Panc1 (cell line): ENCODE measurements around the gene AP5Z1. TPM values are rescaled to one million over a fixed set of nuclear protein-coding genes. Genes with fewer than 3 reads are reported as not detected.

Experiments used
- ATAC-seq: fragments of 200-7000 bp; cut with Tn5 transposase; 2 replicates; pipeline ENCODE4 v1.9.1; 2020; ENCODE audit warnings: mild to moderate bottlenecking, moderate library complexity
- BruUV-seq: library from RNA; stranded (reverse); fragments of 400-500 nt; replicated peaks from 2 replicates; lab custom pipeline; 2021; lab: Mats Ljungman, UMichigan
- CTCF ChIA-PET: fragments of 300-600 bp; sonication (Branson Sonifier 250); formaldehyde crosslinking; loops from one replicate; lab custom pipeline; 2022; ENCODE audit warnings: antibody characterized with exemption; lab: Charles Lee
- POLR2A ChIA-PET: fragments of 300-600 bp; sonication (Branson Sonifier 250); formaldehyde crosslinking; loops from one replicate; lab custom pipeline; 2022; ENCODE audit warnings: antibody characterized with exemption; lab: Charles Lee
- DNase-seq: peaks from one replicate; pipeline ENCODE4 v3.0.0-alpha.2; 2010; ENCODE audit warnings: low read depth, low spot score
- H3K27ac ChIP-seq: 2 replicates; pipeline ENCODE4 v1.5.1; 2011; ENCODE audit warnings: mild to moderate bottlenecking, low read length, inconsistent platforms
- H3K27me3 ChIP-seq: fragments of 200-500 bp; sonication (Bioruptor generic); 2 replicates; pipeline ENCODE4 v1.6.0; 2014; ENCODE audit warnings: low read length, inconsistent platforms; ENCODE audit not compliant: control insufficient read depth, insufficient read depth
- H3K36me3 ChIP-seq: fragments of 200-500 bp; sonication (Bioruptor generic); 2 replicates; pipeline ENCODE4 v1.5.1; 2014; ENCODE audit warnings: inconsistent platforms, mild to moderate bottlenecking, low read length, moderate library complexity; ENCODE audit not compliant: control insufficient read depth, insufficient read depth
- H3K4me1 ChIP-seq: 2 replicates; pipeline ENCODE4 v1.5.1; 2011; ENCODE audit warnings: inconsistent platforms, mild to moderate bottlenecking, low read length, moderate library complexity; ENCODE audit not compliant: control insufficient read depth, insufficient read depth
- H3K4me3 ChIP-seq, 2 experiments: 2 replicates each; pipeline ENCODE4 v1.5.1; 2011 to 2012; ENCODE audit warnings: low read depth in 2 of 2, low read length in 2 of 2, mild to moderate bottlenecking in 2 of 2, inconsistent platforms in 1 of 2, moderate library complexity in 1 of 2
- H3K9me3 ChIP-seq: fragments of 200-500 bp; sonication (Bioruptor generic); 2 replicates; pipeline ENCODE4 v1.5.1; 2014; ENCODE audit warnings: low read depth, mild to moderate bottlenecking, inconsistent platforms, low read length, moderate library complexity; ENCODE audit not compliant: control insufficient read depth, insufficient read depth
- CTCF ChIP-seq: fragments of 450-650 bp; IDR thresholded peaks from 2 replicates; pipeline ENCODE4 v1.5.1; 2017; ENCODE audit warnings: mild to moderate bottlenecking
- POLR2AphosphoS5 ChIP-seq: IDR thresholded peaks from 2 replicates; pipeline ENCODE4 v1.6.1; 2012; ENCODE audit warnings: mild to moderate bottlenecking, low read depth, low read length, moderate library complexity
- REST ChIP-seq, 2 experiments: IDR thresholded peaks; 2 replicates each; pipeline ENCODE4 v1.6.1; 2011 to 2012; ENCODE audit warnings: low read depth in 2 of 2, control low read depth in 1 of 2, low read length in 1 of 2, mild to moderate bottlenecking in 1 of 2, moderate library complexity in 1 of 2; ENCODE audit not compliant: insufficient read depth in 1 of 2
- SIN3A ChIP-seq: IDR thresholded peaks from 2 replicates; pipeline ENCODE4 v1.6.1; 2012; ENCODE audit warnings: low read depth, mild to moderate bottlenecking, low read length, moderate library complexity, borderline replicate concordance; ENCODE audit not compliant: insufficient read depth
- TCF7L2 ChIP-seq: IDR thresholded peaks from 2 replicates; pipeline ENCODE4 v1.6.1; 2011; ENCODE audit warnings: mild to moderate bottlenecking, low read depth, low read length, inconsistent platforms
- in situ Hi-C: cut with HindIII; loops from 2 replicates; pipeline ENCODE4 v1.10.0; 2016; ENCODE audit warnings: low sequenced_read_pairs, low pct_unique_long_range_greater_than_20kb
- intact Hi-C: fragments of 100-400 bp; cut with micrococcal nuclease; formaldehyde crosslinking; loops from one replicate; pipeline ENCODE4 v1.10.0; 2022; ENCODE audit not compliant: unreplicated experiment
- total RNA-seq: library from RNA; stranded (reverse); gene quantifications from one replicate; pipeline ENCODE4 v1.2.1, GENCODE V29; 2021; ENCODE audit not compliant: unreplicated experiment

The AP5Z1 gene
- total RNA-seq, 1 experiment from 2014 or later = 100.0 TPM

GRCh38 chr7:4762121-4763055 lies 13.0 kb upstream of the AP5Z1 start:
- intact Hi-C loops (no loop called here), in situ Hi-C loops (no loop called here)
- Histone ChIP-seq H3K27me3 (no peaks in the 10 kb centered on the region), H3K4me3 (no peak overlapping the region), H3K36me3 (peaks cover 21% of the 10 kb centered on the region), H3K27ac (no peak overlapping the region), H3K9me3 (no peaks in the 10 kb centered on the region), H3K4me1 (no peaks in the 10 kb centered on the region)
- BruUV-seq = no TSS peak
- POLR2A ChIA-PET = interaction anchor here (0.6 kb wide), 1 partner anchor 67 kb away, joined by 8 read pairs; no protein-coding TSS in a partner anchor
- DNase-seq = no peak
- no peak for ATAC-seq
- TF ChIP-seq CTCF = no peak
- TF ChIP-seq REST (IDR thresholded peaks at IDR 0.05; ENCODE audit: insufficient read depth in 1 of 2, low read depth in 2 of 2, low read length in 1 of 2) = no peak
- no peak for TF ChIP-seq POLR2AphosphoS5
- no peak for TF ChIP-seq TCF7L2
- no peak for TF ChIP-seq SIN3A
- CTCF ChIA-PET = interaction anchor here (0.5 kb wide), 1 partner anchor 84 kb away, joined by 4 read pairs; no protein-coding TSS in a partner anchor

GRCh38 chr7:4763091-4763793 lies 12.2 kb upstream of the AP5Z1 start:
- H3K27ac ChIP-seq = no peak overlapping the region
- TF ChIP-seq POLR2AphosphoS5 (no peak), REST (IDR thresholded peaks at IDR 0.05; ENCODE audit: insufficient read depth in 1 of 2, low read depth in 2 of 2, low read length in 1 of 2) (no peak), SIN3A (no peak), CTCF (no peak), TCF7L2 (no peak)
- BruUV-seq = no TSS peak
- POLR2A ChIA-PET = no interaction called here
- ATAC-seq (no peak), DNase-seq (no peak)
- no peaks in the 10 kb centered on the region for H3K9me3 ChIP-seq
- in situ Hi-C loops = no loop called here
- CTCF ChIA-PET = no interaction called here
- H3K36me3 ChIP-seq = peaks cover 18% of the 10 kb centered on the region
- intact Hi-C loops = no loop called here
- H3K4me3 ChIP-seq = no peak overlapping the region
- no peaks in the 10 kb centered on the region for H3K27me3 ChIP-seq
- no peaks in the 10 kb centered on the region for H3K4me1 ChIP-seq
